Trophoblast cell (in vitro differentiated cells and primary cell): ENCODE measurements around the gene MOGAT1.

Source experiments
- DNase-seq, 2 donors: peaks; one replicate each; pipeline ENCODE4 v3.0.0-alpha.2; 2016
- H2AFZ ChIP-seq: 2 replicates; pipeline ENCODE4 v1.6.1; 2013; ENCODE audit warnings: low read length, moderate library complexity, mild to moderate bottlenecking; ENCODE audit not compliant: insufficient read depth, poor library complexity
- H2AK5ac ChIP-seq: 2 replicates; pipeline ENCODE4 v1.6.1; 2013; ENCODE audit warnings: mild to moderate bottlenecking, low read length
- H2BK120ac ChIP-seq: 2 replicates; pipeline ENCODE4 v1.6.1; 2013; ENCODE audit warnings: low read length, mild to moderate bottlenecking, moderate library complexity; ENCODE audit not compliant: insufficient read depth, poor library complexity
- H2BK12ac ChIP-seq: 2 replicates; pipeline ENCODE4 v1.6.1; 2013; ENCODE audit warnings: mild to moderate bottlenecking, low read length, moderate library complexity
- H2BK5ac ChIP-seq: 2 replicates; pipeline ENCODE4 v1.6.1; 2013; ENCODE audit warnings: low read length, low read depth, moderate library complexity, mild to moderate bottlenecking; ENCODE audit not compliant: poor library complexity
- H3K14ac ChIP-seq: 2 replicates; pipeline ENCODE4 v1.6.1; 2013; ENCODE audit warnings: mild to moderate bottlenecking, low read length
- H3K18ac ChIP-seq: 2 replicates; pipeline ENCODE4 v1.6.1; 2013; ENCODE audit warnings: mild to moderate bottlenecking, low read length
- H3K23ac ChIP-seq: 2 replicates; pipeline ENCODE4 v1.6.1; 2013; ENCODE audit warnings: low read length
- H3K27ac ChIP-seq: 2 replicates; pipeline ENCODE4 v1.5.1; 2013; ENCODE audit warnings: low read depth, mild to moderate bottlenecking, inconsistent platforms, low read length, moderate library complexity
- H3K27me3 ChIP-seq: 2 replicates; pipeline ENCODE4 v1.6.1; 2013; ENCODE audit warnings: inconsistent platforms, mild to moderate bottlenecking, low read length, moderate library complexity; ENCODE audit not compliant: insufficient read depth
- H3K36me3 ChIP-seq, 2 experiments: 1 replicate in 1 of 2; 2 replicates in 1 of 2; pipeline ENCODE4 v1.6.1; 2013; ENCODE audit warnings: low read length in 2 of 2, mild to moderate bottlenecking in 2 of 2, moderate library complexity in 1 of 2; ENCODE audit not compliant: insufficient read depth in 2 of 2, control insufficient read depth in 1 of 2
- H3K4ac ChIP-seq: 2 replicates; pipeline ENCODE4 v1.6.1; 2013; ENCODE audit warnings: low read depth, mild to moderate bottlenecking, low read length, moderate library complexity
- H3K4me1 ChIP-seq, 2 experiments: 1 replicate in 1 of 2; 2 replicates in 1 of 2; pipeline ENCODE4 v1.6.1; 2013; ENCODE audit warnings: low read length in 2 of 2, mild to moderate bottlenecking in 2 of 2, moderate library complexity in 1 of 2; ENCODE audit not compliant: insufficient read depth in 2 of 2, control insufficient read depth in 1 of 2
- H3K4me2 ChIP-seq: 2 replicates; pipeline ENCODE4 v1.6.1; 2013; ENCODE audit warnings: inconsistent platforms, mild to moderate bottlenecking, low read length, moderate library complexity
- H3K4me3 ChIP-seq: 2 replicates; pipeline ENCODE4 v1.5.1; 2013; ENCODE audit warnings: mild to moderate bottlenecking, low read depth, low read length, inconsistent platforms
- H3K79me1 ChIP-seq: one replicate; pipeline ENCODE4 v1.6.1; 2013; ENCODE audit warnings: low read length
- H3K79me2 ChIP-seq: 2 replicates; pipeline ENCODE4 v1.6.1; 2013; ENCODE audit warnings: low read length, mild to moderate bottlenecking; ENCODE audit not compliant: control insufficient read depth, insufficient read depth, poor library complexity
- H3K9ac ChIP-seq: 2 replicates; pipeline ENCODE4 v1.6.1; 2013; ENCODE audit warnings: mild to moderate bottlenecking, low read length
- H3K9me3 ChIP-seq: 2 replicates; pipeline ENCODE4 v1.6.1; 2013; ENCODE audit warnings: low read depth, mild to moderate bottlenecking, control low read depth, inconsistent platforms, low read length; ENCODE audit not compliant: insufficient read depth
- H4K12ac ChIP-seq: 2 replicates; pipeline ENCODE4 v1.6.1; 2013; ENCODE audit warnings: low read depth, mild to moderate bottlenecking, low read length, moderate library complexity
- H4K8ac ChIP-seq: 2 replicates; pipeline ENCODE4 v1.6.1; 2013; ENCODE audit warnings: low read depth, mild to moderate bottlenecking, low read length, moderate library complexity
- H4K91ac ChIP-seq: one replicate; pipeline ENCODE4 v1.6.1; 2013; ENCODE audit warnings: low read depth, mild to moderate bottlenecking, low read length, moderate library complexity
- WGBS: extraction: QIAGEN DNeasy Blood & Tissue Kit; methylation state at CpG from one replicate; pipeline ENCODE4 v1.1.7; 2013; ENCODE audit warnings: missing lambda C conversion rate; ENCODE audit not compliant: insufficient read length, insufficient coverage; ENCODE audit errors: extremely low coverage; 5-methylcytosine and 5-hydroxymethylcytosine counted together

The MOGAT1 gene

GRCh38 chr2:222652491-222653255, 18.8 kb upstream of the MOGAT1 start:
- peaks cover 8% of the 10 kb centered on the region for H3K79me2 ChIP-seq
- no peak overlapping the region for H2AK5ac ChIP-seq
- no peak overlapping the region for H2AFZ ChIP-seq
- no peak overlapping the region for H3K4me3 ChIP-seq
- H3K4me1 ChIP-seq: peaks cover 2 to 3% of the 10 kb centered on the region in 2 experiments
- H3K18ac ChIP-seq: no peak overlapping the region
- H2BK5ac ChIP-seq: no peak overlapping the region
- no peak overlapping the region for H2BK120ac ChIP-seq
- no peak overlapping the region for H4K12ac ChIP-seq
- no peak overlapping the region for H2BK12ac ChIP-seq
- H3K4ac ChIP-seq: no peak overlapping the region
- peaks cover 2 to 3% of the 10 kb centered on the region in 2 experiments for H3K36me3 ChIP-seq
- no peaks in the 10 kb centered on the region for H3K27me3 ChIP-seq
- H3K23ac ChIP-seq: no peak overlapping the region
- H3K79me1 ChIP-seq: peaks cover 7% of the 10 kb centered on the region
- no peak overlapping the region for H3K9ac ChIP-seq
- WGBS: no CpG with 5 or more reads among the region's 8 CpGs
- H3K14ac ChIP-seq: no peak overlapping the region
- no peaks in the 10 kb centered on the region for H3K9me3 ChIP-seq
- H4K8ac ChIP-seq: no peak overlapping the region
- DNase-seq: no peak
- H3K4me2 ChIP-seq: no peak overlapping the region
- H4K91ac ChIP-seq: no peak overlapping the region
- no peak overlapping the region for H3K27ac ChIP-seq

GRCh38 chr2:222653280-222653679, 18.2 kb upstream of the MOGAT1 start:
- DNase-seq: no peak
- Histone ChIP-seq H3K79me1 (peaks cover 7% of the 10 kb centered on the region), H3K4me1 (peaks cover 2 to 3% of the 10 kb centered on the region in 2 experiments), H3K9ac (no peak overlapping the region), H4K91ac (no peak overlapping the region), H3K27ac (no peak overlapping the region), H2BK5ac (no peak overlapping the region), H3K4me3 (no peak overlapping the region), H3K36me3 (no peaks in the 10 kb centered on the region), H3K14ac (no peak overlapping the region), H3K4ac (no peak overlapping the region), H2AFZ (no peak overlapping the region), H2BK12ac (no peak overlapping the region), H3K27me3 (no peaks in the 10 kb centered on the region), H3K79me2 (peaks cover 8% of the 10 kb centered on the region), H3K18ac (no peak overlapping the region), H2BK120ac (no peak overlapping the region), H4K12ac (no peak overlapping the region), H3K4me2 (no peak overlapping the region), H3K23ac (no peak overlapping the region), H3K9me3 (no peaks in the 10 kb centered on the region), H2AK5ac (no peak overlapping the region), H4K8ac (no peak overlapping the region)

GRCh38 chr2:222655787-222656525, 15.5 kb upstream of the MOGAT1 start, which contains the start of gene FARSB:
TSS of gene FARSB (minus strand) at chr2:222656092. CDS start at chr2:222656073, 19 bp downstream.
- H4K8ac ChIP-seq: peak within 1 kb of the TSS; percentile 75
- no CpG with 5 or more reads among the region's 45 CpGs for WGBS
- peak within 1 kb of the TSS; percentile 28 for H4K91ac ChIP-seq
- H3K27ac ChIP-seq: peak within 1 kb of the TSS; percentile 26
- no peaks in the 10 kb centered on the region for H3K27me3 ChIP-seq
- H2BK120ac ChIP-seq: no peak within 1 kb of the TSS
- peak within 1 kb of the TSS; percentile 85 for H3K4ac ChIP-seq
- no peaks in the 10 kb centered on the region for H3K9me3 ChIP-seq
- peak; percentile 95 to 99 for DNase-seq
- H3K4me2 ChIP-seq: peak within 1 kb of the TSS; percentile 92
- H2AFZ ChIP-seq: peak within 1 kb of the TSS; percentile 46
- peaks cover 2 to 3% of the 10 kb centered on the region in 2 experiments for H3K4me1 ChIP-seq
- no peak within 1 kb of the TSS for H2BK5ac ChIP-seq
- no peak within 1 kb of the TSS for H2BK12ac ChIP-seq
- H3K79me1 ChIP-seq: peaks cover 7% of the 10 kb centered on the region
- peak within 1 kb of the TSS; percentile 51 for H2AK5ac ChIP-seq
- H3K79me2 ChIP-seq: peaks cover 8% of the 10 kb centered on the region
- peak within 1 kb of the TSS; percentile 100 for H3K4me3 ChIP-seq
- H3K23ac ChIP-seq: no peak within 1 kb of the TSS
- H3K36me3 ChIP-seq: no peaks in the 10 kb centered on the region
- H3K14ac ChIP-seq: peak within 1 kb of the TSS; percentile 22
- peak within 1 kb of the TSS; percentile 76 for H3K18ac ChIP-seq
- peak within 1 kb of the TSS; percentile 100 for H3K9ac ChIP-seq
- H4K12ac ChIP-seq: peak within 1 kb of the TSS; percentile 19

- Histone ChIP-seq H3K18ac (no peak overlapping the region), H3K14ac (peak overlapping the region; percentile 11), H3K27ac (no peak overlapping the region), H4K91ac (no peak overlapping the region), H2BK120ac (no peak overlapping the region), H3K4ac (no peak overlapping the region), H2AFZ (peak overlapping the region; percentile 45), H4K12ac (peak overlapping the region; percentile 19), H3K79me1 (peaks cover 7% of the 10 kb centered on the region), H3K9me3 (no peaks in the 10 kb centered on the region), H3K23ac (no peak overlapping the region), H3K36me3 (no peaks in the 10 kb centered on the region), H3K79me2 (peaks cover 8% of the 10 kb centered on the region), H3K4me2 (peak overlapping the region; percentile 92), H4K8ac (peak overlapping the region; percentile 11), H2BK5ac (no peak overlapping the region), H3K4me3 (peak overlapping the region; percentile 68), H3K9ac (peak overlapping the region; percentile 77), H2BK12ac (no peak overlapping the region), H3K27me3 (no peaks in the 10 kb centered on the region), H3K4me1 (peaks cover 2 to 3% of the 10 kb centered on the region in 2 experiments), H2AK5ac (peak overlapping the region; percentile 51)
- peak in 1 of 2 donors; percentile 3 for DNase-seq
- no CpG with 5 or more reads among the region's 13 CpGs for WGBS
Measured at GRCh38 chr2:222656526-222657446, 14.7 kb upstream of the MOGAT1 start.
